H1 (cell line): ENCODE data around the gene PSTK. TPM values are rescaled to one million over a fixed set of nuclear protein-coding genes. Genes with fewer than 3 reads are reported as not detected.

Source experiments
- CTCF ChIA-PET: fragments of 300-600 bp; sonication (Branson Sonifier 250); formaldehyde crosslinking; loops from one replicate; lab custom pipeline; 2021; ENCODE audit not compliant: partially characterized antibody; lab: Charles Lee
- POLR2A ChIA-PET: fragments of 300-600 bp; sonication (Branson Sonifier 250); formaldehyde crosslinking; loops from one replicate; lab custom pipeline; 2021; ENCODE audit warnings: inconsistent platforms; ENCODE audit not compliant: partially characterized antibody; lab: Charles Lee
- DNase-seq, 2 experiments: peaks; one replicate each; pipeline versions ENCODE4 v3.0.0 to v3.0.0-alpha.2; 2010 to 2022; ENCODE audit warnings: low spot score in 2 of 2, low read depth in 1 of 2, mixed read lengths in 1 of 2
- FAIRE-seq: peaks from 2 replicates; lab custom pipeline; 2011; peaks lifted over from hg19 to GRCh38; lab: Jason Lieb, UNC
- H2AFZ ChIP-seq: 2 replicates; pipeline ENCODE4 v1.8.1; 2012; ENCODE audit warnings: low read length, inconsistent platforms
- H2AK5ac ChIP-seq: 2 replicates; pipeline ENCODE4 v1.6.1; 2013; ENCODE audit warnings: low read depth, low read length
- H2BK120ac ChIP-seq: replicated peaks from 2 replicates; pipeline ENCODE3; 2013; ENCODE audit warnings: low read depth, low read length, inconsistent platforms
- H2BK12ac ChIP-seq: 2 replicates; pipeline ENCODE4 v1.6.1; 2013; ENCODE audit warnings: low read depth, low read length
- H2BK15ac ChIP-seq: 2 replicates; pipeline ENCODE4 v1.6.1; 2013; ENCODE audit warnings: low read length
- H2BK20ac ChIP-seq: 2 replicates; pipeline ENCODE4 v1.6.1; 2013; ENCODE audit warnings: low read length
- H2BK5ac ChIP-seq: 2 replicates; pipeline ENCODE4 v1.6.1; 2013; ENCODE audit warnings: low read depth, low read length
- H3K14ac ChIP-seq: 2 replicates; pipeline ENCODE4 v1.6.1; 2013; ENCODE audit warnings: inconsistent platforms; ENCODE audit not compliant: insufficient read length
- H3K18ac ChIP-seq: 2 replicates; pipeline ENCODE4 v1.6.1; 2013; ENCODE audit warnings: low read length; ENCODE audit errors: extremely low read depth
- H3K23ac ChIP-seq: 2 replicates; pipeline ENCODE4 v1.6.1; 2013; ENCODE audit warnings: inconsistent platforms; ENCODE audit not compliant: insufficient read length
- H3K23me2 ChIP-seq: 2 replicates; pipeline ENCODE4 v1.6.1; 2013; ENCODE audit warnings: low read depth, low read length
- H3K27ac ChIP-seq: 2 replicates; pipeline ENCODE4 v1.6.1; 2011; ENCODE audit warnings: low read depth, low read length, inconsistent platforms
- H3K27me3 ChIP-seq, 4 experiments: replicated peaks in 1 of 4; 1 replicate in 1 of 4; 2 replicates in 3 of 4; pipeline versions ENCODE4 v1.6.1 to v1.8.1; 2011 to 2013; ENCODE audit warnings: low read length in 3 of 4, mild to moderate bottlenecking in 3 of 4, inconsistent platforms in 2 of 4, mixed read lengths in 2 of 4, moderate library complexity in 1 of 4; ENCODE audit not compliant: control insufficient read depth in 3 of 4, insufficient read depth in 3 of 4; ENCODE audit errors: extremely low read depth in 1 of 4
- H3K36me3 ChIP-seq, 4 experiments: 2 replicates each; pipeline versions ENCODE4 v1.6.1 to v1.8.1; 2011 to 2013; ENCODE audit warnings: mild to moderate bottlenecking in 4 of 4, low read length in 3 of 4, moderate library complexity in 2 of 4, control low read depth in 1 of 4, inconsistent platforms in 1 of 4; ENCODE audit not compliant: insufficient read depth in 4 of 4, control insufficient read depth in 2 of 4
- H3K4ac ChIP-seq: replicated peaks from 2 replicates; pipeline ENCODE3; 2013; ENCODE audit warnings: low read length, low read depth, mixed read lengths, inconsistent platforms; ENCODE audit not compliant: insufficient read length
- H3K4me1 ChIP-seq, 4 experiments: replicated peaks in 1 of 4; 1 replicate in 1 of 4; 2 replicates in 3 of 4; pipeline versions ENCODE4 v1.6.1 to v1.8.1; 2011 to 2013; ENCODE audit warnings: low read length in 3 of 4, inconsistent platforms in 2 of 4, mixed read lengths in 1 of 4; ENCODE audit not compliant: insufficient read depth in 4 of 4, control insufficient read depth in 3 of 4
- H3K4me2 ChIP-seq, 2 experiments: 2 replicates each; pipeline versions ENCODE4 v1.6.1 to v1.8.1; 2011 to 2013; ENCODE audit warnings: low read depth in 2 of 2, low read length in 2 of 2, control low read depth in 1 of 2, inconsistent platforms in 1 of 2, mild to moderate bottlenecking in 1 of 2; ENCODE audit not compliant: insufficient read depth in 1 of 2
- H3K4me3 ChIP-seq, 4 experiments: fragments of 200-600, 300-600 bp in 1 of 4; sonication (generic), shearing (Covaris generic), sonication (Bioruptor Twin) in 1 of 4; 2 replicates each; pipeline versions ENCODE4 v1.5.1 to v1.8.1; 2011 to 2016; ENCODE audit warnings: low read length in 4 of 4, low read depth in 3 of 4, control low read depth in 2 of 4, inconsistent platforms in 2 of 4, mild to moderate bottlenecking in 2 of 4, mixed read lengths in 1 of 4, moderate library complexity in 1 of 4; ENCODE audit not compliant: insufficient read depth in 2 of 4; ENCODE audit errors: extremely low read depth in 1 of 4
- H3K56ac ChIP-seq: replicated peaks from 2 replicates; pipeline ENCODE3; 2013; ENCODE audit warnings: low read depth, mild to moderate bottlenecking, mixed read lengths, low read length, inconsistent platforms; ENCODE audit not compliant: insufficient read length
- H3K79me1 ChIP-seq: 2 replicates; pipeline ENCODE4 v1.6.1; 2013; ENCODE audit warnings: low read depth, low read length, control low read depth
- H3K79me2 ChIP-seq, 2 experiments: 2 replicates each; pipeline versions ENCODE4 v1.6.1 to v1.8.1; 2012 to 2013; ENCODE audit warnings: low read length in 2 of 2, mild to moderate bottlenecking in 2 of 2, inconsistent platforms in 1 of 2; ENCODE audit not compliant: insufficient read depth in 2 of 2, control insufficient read depth in 1 of 2
- H3K9ac ChIP-seq, 4 experiments: replicated peaks in 1 of 4; 1 replicate in 1 of 4; 2 replicates in 3 of 4; pipeline versions ENCODE4 v1.6.1 to v1.8.1; 2011 to 2013; ENCODE audit warnings: low read depth in 3 of 4, low read length in 3 of 4, control low read depth in 2 of 4, mild to moderate bottlenecking in 2 of 4, moderate library complexity in 2 of 4, inconsistent platforms in 1 of 4; ENCODE audit errors: extremely low read depth in 1 of 4
- H3K9me3 ChIP-seq, 2 experiments: 2 replicates each; pipeline versions ENCODE4 v1.6.1 to v1.8.1; 2012 to 2013; ENCODE audit warnings: mild to moderate bottlenecking in 2 of 2, moderate library complexity in 2 of 2, control low read depth in 1 of 2, inconsistent platforms in 1 of 2, low read depth in 1 of 2, low read length in 1 of 2, mixed read lengths in 1 of 2; ENCODE audit not compliant: insufficient read depth in 2 of 2
- H4K20me1 ChIP-seq, 2 experiments: replicated peaks in 1 of 2; 2 replicates each; pipeline versions ENCODE3 to v1.8.1; 2011 to 2013; ENCODE audit warnings: inconsistent platforms in 2 of 2, low read length in 2 of 2, mild to moderate bottlenecking in 1 of 2; ENCODE audit not compliant: insufficient read depth in 2 of 2, control insufficient read depth in 1 of 2
- H4K5ac ChIP-seq: 2 replicates; pipeline ENCODE4 v1.6.1; 2013; ENCODE audit warnings: low read length, low read depth, mixed read lengths, inconsistent platforms; ENCODE audit not compliant: insufficient read length
- H4K8ac ChIP-seq: 2 replicates; pipeline ENCODE4 v1.8.0; 2013; ENCODE audit warnings: mild to moderate bottlenecking, moderate library complexity, low read length, inconsistent platforms; ENCODE audit not compliant: insufficient read depth; ENCODE audit errors: extremely low read depth
- H4K91ac ChIP-seq: replicated peaks from 2 replicates; pipeline ENCODE3; 2013; ENCODE audit warnings: low read length, mixed read lengths, inconsistent platforms; ENCODE audit not compliant: insufficient read length
- CBX8 ChIP-seq: fragments of 300-800, 300-1000 bp; sonication (generic); IDR thresholded peaks from 2 replicates; pipeline ENCODE4 v1.7.1; 2016; ENCODE audit warnings: low read depth, low read length, borderline replicate concordance
- EGR1 ChIP-seq: IDR thresholded peaks from 2 replicates; pipeline ENCODE4 v1.6.1; 2011; ENCODE audit warnings: low read depth, low read length, borderline replicate concordance
- HDAC2 ChIP-seq, 2 experiments: fragments of 300-600 bp in 1 of 2; sonication (generic) in 1 of 2; IDR thresholded peaks; 2 replicates each; pipeline ENCODE4 v1.6.1; 2011 to 2012; ENCODE audit warnings: low read depth in 2 of 2, low read length in 2 of 2, mild to moderate bottlenecking in 2 of 2, moderate library complexity in 2 of 2, borderline replicate concordance in 1 of 2, inconsistent platforms in 1 of 2
- JUN ChIP-seq: IDR thresholded peaks from 2 replicates; pipeline ENCODE4 v1.6.1; 2011; ENCODE audit warnings: low read depth, mild to moderate bottlenecking, improper control_type of control experiment, low read length
- JUND ChIP-seq: IDR thresholded peaks from 2 replicates; pipeline ENCODE4 v1.6.1; 2011; ENCODE audit warnings: mild to moderate bottlenecking, improper control_type of control experiment, low read length
- NRF1 ChIP-seq: IDR thresholded peaks from 2 replicates; pipeline ENCODE4 v1.6.1; 2011; ENCODE audit warnings: mild to moderate bottlenecking, low read depth, low read length, improper control_type of control experiment
- PHF8 ChIP-seq: fragments of 200-600 bp; sonication (generic); conservative IDR thresholded peaks from 2 replicates; pipeline ENCODE4 v1.7.1; 2012; ENCODE audit warnings: low read depth, mild to moderate bottlenecking, inconsistent platforms, low read length, moderate library complexity
- POLR2A ChIP-seq, 2 experiments: IDR thresholded peaks; 1 replicate in 1 of 2; 2 replicates in 1 of 2; pipeline ENCODE4 v1.6.1; 2011; ENCODE audit warnings: low read depth in 2 of 2, low read length in 2 of 2, mild to moderate bottlenecking in 2 of 2; ENCODE audit errors: control extremely low read depth in 1 of 2
- SIRT6 ChIP-seq: IDR thresholded peaks from one replicate; pipeline ENCODE4 v1.7.1; 2012; ENCODE audit warnings: low read length, inconsistent platforms
- SRF ChIP-seq: IDR thresholded peaks from 2 replicates; pipeline ENCODE4 v1.6.1; 2011; ENCODE audit warnings: mild to moderate bottlenecking, low read depth, low read length, moderate library complexity
- TCF12 ChIP-seq: IDR thresholded peaks from 2 replicates; pipeline ENCODE4 v1.6.1; 2011; ENCODE audit warnings: low read depth, mild to moderate bottlenecking, low read length
- TEAD4 ChIP-seq: IDR thresholded peaks from 2 replicates; pipeline ENCODE4 v1.6.1; 2012; ENCODE audit warnings: low read depth, low read length, inconsistent platforms, mixed read lengths
- YY1 ChIP-seq: IDR thresholded peaks from 2 replicates; pipeline ENCODE4 v1.6.1; 2011; ENCODE audit warnings: low read depth, mild to moderate bottlenecking, low read length
- WGBS, 2 experiments: shearing (Covaris generic) in 1 of 2; methylation state at CpG; one replicate each; pipeline versions ENCODE4 v1.1.6 to v1.1.7; 2013 to 2015; ENCODE audit warnings: low lambda C conversion rate in 2 of 2, mixed read lengths in 2 of 2, inconsistent platforms in 1 of 2, low coverage in 1 of 2, missing lambda C conversion rate in 1 of 2; ENCODE audit not compliant: insufficient replicate concordance in 2 of 2, insufficient coverage in 1 of 2, insufficient read length in 1 of 2; ENCODE audit errors: extremely low coverage in 1 of 2, missing lambda C conversion rate in 1 of 2; 5-methylcytosine and 5-hydroxymethylcytosine counted together
- polyA plus RNA-seq, 7 experiments: library from polyadenylated mRNA; depleted of rRNA in 3 of 7; stranded (reverse) in 5 of 7; unstranded in 2 of 7; fragments of >200 nt in 5 of 7; fragments of 200-250 nt in 2 of 7; gene quantifications; 1 replicate in 5 of 7; 2 replicates in 1 of 7; 4 replicates in 1 of 7; pipeline versions ENCODE4 v1.2.1 to v1.2.3, GENCODE V29; 2011 to 2013; ENCODE audit warnings: missing spikeins in 2 of 7, mixed read lengths in 2 of 7
- total RNA-seq: library from RNA; stranded (reverse); fragmentation: NEBNext Ultra II Directional; extraction: Animal tissue kit (Norgen Biotek cat#: 25700); gene quantifications from 2 replicates; pipeline ENCODE4 v1.2.1, GENCODE V29; 2021
- TF ChIP-seq, protein P1 (sequence below): IDR thresholded peaks from 2 replicates; pipeline ENCODE4 v1.6.1; 2012; ENCODE audit warnings: inconsistent platforms
- TF ChIP-seq, protein P2 (sequence below): IDR thresholded peaks from 2 replicates; pipeline ENCODE4 v1.6.1; 2012; ENCODE audit warnings: inconsistent platforms

PSTK gene
- total and polyA plus RNA-seq, 2 of the 8 experiments (the other 6 are each of a cell fraction or from before 2014, with no cell fraction given) = 4.4 to 6.6 TPM

DNA sequence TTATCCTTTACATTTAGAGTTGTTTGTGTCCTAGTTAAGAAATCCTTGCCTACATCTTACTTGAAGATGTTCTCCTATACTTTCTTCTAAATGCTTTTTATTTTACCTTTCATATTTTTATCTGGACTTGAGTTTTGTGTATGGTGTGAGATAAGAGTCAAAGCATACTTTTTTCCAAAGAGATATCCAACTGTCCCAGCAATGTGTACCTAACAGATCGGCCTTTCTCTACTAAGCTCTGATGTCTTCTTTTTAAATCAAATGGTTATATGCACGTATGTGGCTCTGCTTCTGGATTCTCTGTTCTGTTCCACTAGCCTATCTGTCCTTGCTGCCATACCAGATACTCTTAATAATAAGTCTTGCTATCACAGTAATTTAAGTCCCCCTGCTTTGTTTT lies 21.2 kb downstream of the PSTK start:
- DNase-seq (no peak), FAIRE-seq (no peak)
- no peak overlapping the region for H3K27ac ChIP-seq
- peaks cover 0 to 5% (median 1%) of the 10 kb centered on the region in 4 experiments; a peak in 1 of 8 replicates for H3K36me3 ChIP-seq
- H4K91ac ChIP-seq = no peak overlapping the region
- H3K4me3 ChIP-seq = no peak overlapping the region
- H2BK12ac ChIP-seq = no peak overlapping the region
- H2BK5ac ChIP-seq = no peak overlapping the region
- no peak overlapping the region for H2AFZ ChIP-seq
- H3K14ac ChIP-seq = no peak overlapping the region
- ChIA-PET CTCF (no interaction called here), POLR2A (no interaction called here)
- WGBS, 2 experiments = 83% methylated on average over 2 of the region's 2 CpGs; no CpG with 5 or more reads in 1 of the 2 experiments
- H4K5ac ChIP-seq = no peak overlapping the region
- no peak overlapping the region for H3K56ac ChIP-seq
- peaks cover 0 to 60% of the 10 kb centered on the region in 2 experiments; a peak in 2 of 4 replicates for H3K79me2 ChIP-seq
- H3K9ac ChIP-seq = no peak overlapping the region
- no peaks in the 10 kb centered on the region; the same call in 1 of the 2 replicates for H3K79me1 ChIP-seq
- no peak overlapping the region for H2BK120ac ChIP-seq
- H2BK20ac ChIP-seq = no peak overlapping the region
- no peaks in the 10 kb centered on the region for H3K4me1 ChIP-seq
- H3K23ac ChIP-seq = no peak overlapping the region
- H3K27me3 ChIP-seq = no peaks in the 10 kb centered on the region
- no peak overlapping the region for H2AK5ac ChIP-seq
- H3K23me2 ChIP-seq = no peaks in the 10 kb centered on the region
- H4K20me1 ChIP-seq = peaks cover 3 to 4% of the 10 kb centered on the region in 2 experiments
- no peak overlapping the region for H3K18ac ChIP-seq
- H2BK15ac ChIP-seq = no peak overlapping the region
- no peak overlapping the region for H3K4me2 ChIP-seq
- H3K4ac ChIP-seq = no peak overlapping the region
- no peak overlapping the region for H4K8ac ChIP-seq
- no peaks in the 10 kb centered on the region; a peak in 1 of 4 replicates for H3K9me3 ChIP-seq
- TF ChIP-seq, protein P1, sequence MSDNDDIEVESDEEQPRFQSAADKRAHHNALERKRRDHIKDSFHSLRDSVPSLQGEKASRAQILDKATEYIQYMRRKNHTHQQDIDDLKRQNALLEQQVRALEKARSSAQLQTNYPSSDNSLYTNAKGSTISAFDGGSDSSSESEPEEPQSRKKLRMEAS = no peak
- TF ChIP-seq TEAD4 (no peak), HDAC2 (IDR thresholded peaks at IDR 0.05; ENCODE audit: borderline replicate concordance in 1 of 2, low read depth in 2 of 2, low read length in 2 of 2) (no peak), PHF8 (no peak), YY1 (no peak), NRF1 (no peak), JUND (no peak), SIRT6 (no peak), POLR2A (IDR thresholded peaks at IDR 0.05; ENCODE audit: control extremely low read depth in 1 of 2, low read depth in 2 of 2, low read length in 2 of 2) (no peak), TCF12 (no peak), JUN (no peak), CBX8 (no peak), EGR1 (no peak), SRF (no peak)
- TF ChIP-seq, protein P2, sequence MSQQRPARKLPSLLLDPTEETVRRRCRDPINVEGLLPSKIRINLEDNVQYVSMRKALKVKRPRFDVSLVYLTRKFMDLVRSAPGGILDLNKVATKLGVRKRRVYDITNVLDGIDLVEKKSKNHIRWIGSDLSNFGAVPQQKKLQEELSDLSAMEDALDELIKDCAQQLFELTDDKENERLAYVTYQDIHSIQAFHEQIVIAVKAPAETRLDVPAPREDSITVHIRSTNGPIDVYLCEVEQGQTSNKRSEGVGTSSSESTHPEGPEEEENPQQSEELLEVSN = no peak
